ENCODE results near the gene MED27.

Gene MED27

GRCh38 chr9:131968632-131969031 lies 111.0 kb downstream of the MED27 start:
- no peak for TF ChIP-seq ZFX (IDR thresholded peaks at IDR 0.05)
- TF ChIP-seq, protein P1, sequence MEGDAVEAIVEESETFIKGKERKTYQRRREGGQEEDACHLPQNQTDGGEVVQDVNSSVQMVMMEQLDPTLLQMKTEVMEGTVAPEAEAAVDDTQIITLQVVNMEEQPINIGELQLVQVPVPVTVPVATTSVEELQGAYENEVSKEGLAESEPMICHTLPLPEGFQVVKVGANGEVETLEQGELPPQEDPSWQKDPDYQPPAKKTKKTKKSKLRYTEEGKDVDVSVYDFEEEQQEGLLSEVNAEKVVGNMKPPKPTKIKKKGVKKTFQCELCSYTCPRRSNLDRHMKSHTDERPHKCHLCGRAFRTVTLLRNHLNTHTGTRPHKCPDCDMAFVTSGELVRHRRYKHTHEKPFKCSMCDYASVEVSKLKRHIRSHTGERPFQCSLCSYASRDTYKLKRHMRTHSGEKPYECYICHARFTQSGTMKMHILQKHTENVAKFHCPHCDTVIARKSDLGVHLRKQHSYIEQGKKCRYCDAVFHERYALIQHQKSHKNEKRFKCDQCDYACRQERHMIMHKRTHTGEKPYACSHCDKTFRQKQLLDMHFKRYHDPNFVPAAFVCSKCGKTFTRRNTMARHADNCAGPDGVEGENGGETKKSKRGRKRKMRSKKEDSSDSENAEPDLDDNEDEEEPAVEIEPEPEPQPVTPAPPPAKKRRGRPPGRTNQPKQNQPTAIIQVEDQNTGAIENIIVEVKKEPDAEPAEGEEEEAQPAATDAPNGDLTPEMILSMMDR (conservative IDR thresholded peaks at IDR 0.05), result no peak
- H3K27ac ChIP-seq, result no peak overlapping the region

DNA sequence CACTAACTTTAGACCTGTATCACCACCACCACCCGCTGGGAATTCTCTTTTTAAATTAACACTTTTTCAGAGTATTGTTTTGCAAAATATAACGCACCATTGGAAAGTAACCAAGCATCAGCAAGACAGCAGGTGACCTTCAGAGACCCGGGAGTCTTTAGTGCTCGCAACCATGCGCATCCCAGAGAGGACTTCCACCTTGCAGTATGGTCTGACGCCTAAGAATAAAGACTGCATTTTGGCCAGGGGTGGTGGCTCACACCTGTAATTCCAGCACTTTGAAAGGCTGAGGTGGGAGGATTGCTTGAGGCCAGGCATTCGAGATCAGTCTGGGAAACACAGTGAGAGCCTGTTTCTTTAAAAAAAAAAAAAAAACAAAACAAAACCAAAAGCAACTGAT lies 113.8 kb downstream of the MED27 start:
- H3K27ac ChIP-seq, result no peak overlapping the region
- TF ChIP-seq, protein P1 (conservative IDR thresholded peaks at IDR 0.05), result no peak
- no peak for TF ChIP-seq ZFX (IDR thresholded peaks at IDR 0.05)

DNA sequence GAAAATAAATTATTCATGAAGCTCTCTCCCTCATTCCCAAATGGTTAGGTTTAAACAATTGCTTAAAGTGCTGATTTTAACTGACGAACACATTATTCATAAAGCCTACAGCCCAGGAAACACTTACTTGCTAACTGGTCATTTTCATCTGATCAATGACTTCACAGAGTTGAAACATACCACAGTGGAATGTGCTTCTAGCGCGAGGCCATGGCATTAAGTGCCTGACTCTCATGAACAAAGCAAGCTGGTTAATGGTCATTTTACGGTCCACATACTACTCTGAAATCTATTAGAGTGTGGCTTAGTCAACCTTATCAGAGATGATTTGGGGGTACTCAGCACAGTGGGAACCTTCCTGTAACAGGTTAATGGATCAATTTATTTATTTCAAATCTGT lies 114.6 kb downstream of the MED27 start:
- H3K27ac ChIP-seq, result no peak overlapping the region
- TF ChIP-seq, protein P1 (conservative IDR thresholded peaks at IDR 0.05), result no peak
- TF ChIP-seq ZFX (IDR thresholded peaks at IDR 0.05), result no peak

DNA sequence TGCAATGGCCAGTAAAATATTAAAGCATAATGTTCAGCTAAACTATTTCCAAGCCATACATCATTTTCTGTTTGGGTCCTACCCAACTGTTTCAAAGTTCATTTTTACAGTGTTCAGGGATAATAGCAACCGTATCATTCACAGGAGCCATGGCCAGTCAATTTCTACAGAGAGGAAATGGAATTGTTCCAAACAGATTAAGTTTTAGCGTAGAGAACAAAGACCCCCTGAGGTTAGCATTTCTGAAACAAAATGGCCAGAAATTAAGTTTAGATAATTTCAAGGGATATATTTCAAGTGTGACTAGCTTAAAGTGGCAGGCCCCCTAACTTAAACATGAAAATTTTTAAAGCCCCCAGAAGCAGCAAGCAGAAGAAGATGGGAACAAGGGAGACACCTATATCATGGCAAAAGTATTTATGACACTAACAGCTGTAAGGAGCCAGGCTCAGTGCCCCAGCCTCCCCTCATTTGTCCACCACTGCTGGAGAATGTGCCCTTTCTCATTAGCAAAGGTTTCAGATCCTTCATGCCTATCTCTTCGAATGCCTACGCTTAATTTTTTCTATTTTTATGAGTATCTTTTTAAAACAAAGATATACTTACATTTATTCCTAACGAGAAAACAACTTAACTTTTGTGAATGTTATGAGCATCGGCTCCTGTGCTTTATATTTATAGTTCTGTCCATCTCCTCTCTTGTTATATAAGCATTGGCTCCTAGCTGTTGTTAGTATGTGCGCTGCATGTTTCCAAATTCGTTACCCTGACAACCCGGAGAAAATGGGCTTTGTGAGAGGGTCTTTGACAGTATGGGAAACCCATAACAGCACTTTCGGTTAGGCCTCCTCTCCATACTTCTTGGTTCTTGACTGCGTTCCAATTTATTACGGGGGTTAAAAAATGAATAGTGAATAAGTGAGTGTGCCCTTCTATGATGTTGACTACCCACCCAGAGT lies 116.3 kb downstream of the MED27 start:
- TF ChIP-seq, protein P1 (conservative IDR thresholded peaks at IDR 0.05), result no peak
- no peak for TF ChIP-seq ZFX (IDR thresholded peaks at IDR 0.05)
- H3K27ac ChIP-seq, result no peak overlapping the region

- no peak for TF ChIP-seq ZFX (IDR thresholded peaks at IDR 0.05)
- TF ChIP-seq, protein P1 (conservative IDR thresholded peaks at IDR 0.05), result no peak
- H3K27ac ChIP-seq, result no peak overlapping the region
These were observed 118.2 kb downstream of the MED27 start for GRCh38 chr9:131961496-131961880.

DNA sequence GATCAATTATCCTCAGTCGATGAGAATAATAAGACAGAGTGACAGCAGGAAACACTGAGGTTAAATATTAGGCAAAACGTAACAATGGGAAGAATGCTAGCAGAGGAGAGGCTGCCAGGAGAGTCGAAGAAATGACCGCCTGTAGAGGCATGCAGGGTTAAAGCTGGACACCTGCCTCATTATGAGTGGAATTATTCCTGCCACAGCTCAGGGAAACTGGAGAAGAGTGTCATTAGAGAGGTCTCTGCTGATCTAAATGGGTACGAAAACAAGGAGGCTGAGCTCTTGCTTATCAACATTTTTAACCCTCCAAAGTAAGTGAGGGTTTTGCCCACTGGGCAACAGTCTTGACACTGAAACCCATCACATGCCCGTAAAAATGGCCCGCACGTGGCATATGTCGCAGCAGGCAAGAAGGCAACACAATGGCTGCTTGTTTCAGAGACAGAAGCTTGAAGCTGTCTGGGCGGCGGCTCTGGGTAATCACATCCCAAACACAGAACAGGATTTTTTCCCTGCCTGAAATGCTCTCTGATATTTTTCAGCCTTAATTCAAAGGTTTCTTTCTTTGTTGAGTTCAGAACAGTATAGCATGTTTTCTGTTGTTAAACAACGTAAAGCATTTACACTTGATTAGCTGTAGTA lies 118.7 kb downstream of the MED27 start:
- H3K27ac ChIP-seq, result no peak overlapping the region

More for the DNA sequence above, 118.7 kb downstream of the MED27 start:
- TF ChIP-seq, protein P1 (conservative IDR thresholded peaks at IDR 0.05), result no peak
- TF ChIP-seq ZFX (IDR thresholded peaks at IDR 0.05), result no peak

Data from C4-2B (cell line).